HEK293 (cell line): ENCODE measurements around the gene MAP1B.

ENCODE experiments used
- BCL11A ChIP-seq: fragments of 450-650 bp; formaldehyde crosslinking; IDR thresholded peaks from 2 replicates; pipeline ENCODE4 v1.5.1; 2016; ENCODE audit warnings: low read depth, missing biosample characterization, missing genetic modification characterization
- KLF10 ChIP-seq: fragments of 450-650 bp; IDR thresholded peaks from 2 replicates; pipeline ENCODE4 v1.5.1; 2018; ENCODE audit warnings: missing biosample characterization, mild to moderate bottlenecking, missing genetic modification characterization
- SP2 ChIP-seq: fragments of 450-650 bp; formaldehyde crosslinking; IDR thresholded peaks from 2 replicates; pipeline ENCODE4 v1.5.1; 2016; ENCODE audit warnings: missing biosample characterization, missing genetic modification characterization
- ZBTB7A ChIP-seq: fragments of 450-650 bp; formaldehyde crosslinking; IDR thresholded peaks from 2 replicates; pipeline ENCODE4 v1.5.1; 2016; ENCODE audit warnings: low read depth, missing biosample characterization, missing genetic modification characterization
- ZEB2 ChIP-seq: fragments of 450-650 bp; formaldehyde crosslinking; IDR thresholded peaks from 2 replicates; pipeline ENCODE4 v1.5.1; 2016; ENCODE audit warnings: missing biosample characterization, missing genetic modification characterization
- ZNF24 ChIP-seq: fragments of 450-650 bp; formaldehyde crosslinking; IDR thresholded peaks from 2 replicates; pipeline ENCODE4 v1.5.1; 2016; ENCODE audit warnings: missing biosample characterization, missing genetic modification characterization
- ZNF311 ChIP-seq: fragments of 450-650 bp; formaldehyde crosslinking; IDR thresholded peaks from 2 replicates; pipeline ENCODE4 v1.5.1; 2017; ENCODE audit warnings: missing biosample characterization, missing genetic modification characterization, borderline replicate concordance
- ZNF544 ChIP-seq: fragments of 450-650 bp; formaldehyde crosslinking; IDR thresholded peaks from 2 replicates; pipeline ENCODE4 v1.5.0; 2017; ENCODE audit warnings: missing biosample characterization, missing genetic modification characterization
- ZNF549 ChIP-seq: fragments of 450-650 bp; IDR thresholded peaks from 2 replicates; pipeline ENCODE4 v1.5.1; 2018; ENCODE audit warnings: missing biosample characterization, missing genetic modification characterization, mild to moderate bottlenecking, inconsistent platforms, moderate library complexity
- ZNF785 ChIP-seq: fragments of 450-650 bp; formaldehyde crosslinking; IDR thresholded peaks from 2 replicates; pipeline ENCODE4 v1.5.1; 2016; ENCODE audit warnings: missing biosample characterization, missing genetic modification characterization
- TF ChIP-seq, protein P1 (sequence below): fragments of 450-650 bp; formaldehyde crosslinking; IDR thresholded peaks from 2 replicates; pipeline ENCODE4 v1.5.1; 2016; ENCODE audit warnings: missing biosample characterization, missing genetic modification characterization
- TF ChIP-seq, protein P2 (sequence below): fragments of 450-650 bp; formaldehyde crosslinking; IDR thresholded peaks from 2 replicates; pipeline ENCODE4 v1.5.1; 2016; ENCODE audit warnings: missing biosample characterization, missing genetic modification characterization

DNA sequence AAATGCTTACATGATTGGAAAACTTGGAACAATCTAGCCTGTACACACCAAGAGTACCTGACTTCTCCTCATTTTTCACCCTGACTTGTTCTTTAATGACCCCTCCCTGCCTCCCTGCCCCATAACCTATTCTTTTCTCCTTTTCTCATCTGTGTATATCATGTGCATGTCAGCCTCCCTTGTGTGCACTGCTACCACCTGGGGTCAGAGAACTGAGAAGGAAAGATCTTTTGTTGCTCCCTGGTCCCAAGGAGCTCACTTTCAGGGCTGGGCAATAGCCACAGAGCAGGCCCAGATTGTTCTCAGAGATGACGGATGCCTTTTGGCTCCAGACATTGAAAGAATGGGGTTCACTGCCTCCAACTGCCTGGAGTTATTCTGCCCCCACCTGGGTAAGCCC lies 5.1 kb downstream of the MAP1B start:
- TF ChIP-seq ZEB2 (tag by site-specific recombination) (no peak), SP2 (tag by site-specific recombination) (no peak), BCL11A (tag by site-specific recombination) (no peak), ZBTB7A (no peak), ZNF785 (tag by site-specific recombination) (no peak), KLF10 (tag by site-specific recombination) (no peak), ZNF544 (tag by site-specific recombination) (no peak), ZNF549 (tag by site-specific recombination) (no peak), ZNF24 (tag by site-specific recombination) (no peak), ZNF311 (tag by site-specific recombination) (no peak)
- TF ChIP-seq, protein P1, sequence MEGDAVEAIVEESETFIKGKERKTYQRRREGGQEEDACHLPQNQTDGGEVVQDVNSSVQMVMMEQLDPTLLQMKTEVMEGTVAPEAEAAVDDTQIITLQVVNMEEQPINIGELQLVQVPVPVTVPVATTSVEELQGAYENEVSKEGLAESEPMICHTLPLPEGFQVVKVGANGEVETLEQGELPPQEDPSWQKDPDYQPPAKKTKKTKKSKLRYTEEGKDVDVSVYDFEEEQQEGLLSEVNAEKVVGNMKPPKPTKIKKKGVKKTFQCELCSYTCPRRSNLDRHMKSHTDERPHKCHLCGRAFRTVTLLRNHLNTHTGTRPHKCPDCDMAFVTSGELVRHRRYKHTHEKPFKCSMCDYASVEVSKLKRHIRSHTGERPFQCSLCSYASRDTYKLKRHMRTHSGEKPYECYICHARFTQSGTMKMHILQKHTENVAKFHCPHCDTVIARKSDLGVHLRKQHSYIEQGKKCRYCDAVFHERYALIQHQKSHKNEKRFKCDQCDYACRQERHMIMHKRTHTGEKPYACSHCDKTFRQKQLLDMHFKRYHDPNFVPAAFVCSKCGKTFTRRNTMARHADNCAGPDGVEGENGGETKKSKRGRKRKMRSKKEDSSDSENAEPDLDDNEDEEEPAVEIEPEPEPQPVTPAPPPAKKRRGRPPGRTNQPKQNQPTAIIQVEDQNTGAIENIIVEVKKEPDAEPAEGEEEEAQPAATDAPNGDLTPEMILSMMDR (tag by site-specific recombination): no peak
- TF ChIP-seq, protein P2, sequence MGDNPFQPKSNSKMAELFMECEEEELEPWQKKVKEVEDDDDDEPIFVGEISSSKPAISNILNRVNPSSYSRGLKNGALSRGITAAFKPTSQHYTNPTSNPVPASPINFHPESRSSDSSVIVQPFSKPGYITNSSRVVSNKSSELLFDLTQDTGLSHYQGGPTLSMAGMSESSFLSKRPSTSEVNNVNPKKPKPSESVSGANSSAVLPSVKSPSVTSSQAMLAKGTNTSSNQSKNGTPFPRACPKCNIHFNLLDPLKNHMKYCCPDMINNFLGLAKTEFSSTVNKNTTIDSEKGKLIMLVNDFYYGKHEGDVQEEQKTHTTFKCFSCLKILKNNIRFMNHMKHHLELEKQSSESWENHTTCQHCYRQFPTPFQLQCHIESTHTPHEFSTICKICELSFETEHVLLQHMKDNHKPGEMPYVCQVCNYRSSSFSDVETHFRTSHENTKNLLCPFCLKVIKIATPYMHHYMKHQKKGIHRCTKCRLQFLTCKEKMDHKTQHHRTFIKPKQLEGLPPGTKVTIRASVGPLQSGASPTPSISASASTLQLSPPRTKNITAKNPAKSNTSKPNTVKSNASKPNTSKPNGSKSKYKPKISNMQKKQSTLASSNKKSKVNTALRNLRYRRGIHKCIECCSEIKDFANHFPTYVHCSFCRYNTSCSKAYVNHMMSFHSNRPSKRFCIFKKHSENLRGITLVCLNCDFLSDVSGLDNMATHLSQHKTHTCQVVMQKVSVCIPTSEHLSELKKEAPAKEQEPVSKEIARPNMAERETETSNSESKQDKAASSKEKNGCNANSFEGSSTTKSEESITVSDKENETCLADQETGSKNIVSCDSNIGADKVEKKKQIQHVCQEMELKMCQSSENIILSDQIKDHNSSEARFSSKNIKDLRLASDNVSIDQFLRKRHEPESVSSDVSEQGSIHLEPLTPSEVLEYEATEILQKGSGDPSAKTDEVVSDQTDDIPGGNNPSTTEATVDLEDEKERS: no peak
